H9 (cell line): ENCODE data around the gene NSUN2. TPM values are rescaled to one million over a fixed set of nuclear protein-coding genes. Genes with fewer than 3 reads are reported as not detected.

ENCODE experiments used
- DNase-seq: peaks from one replicate; pipeline ENCODE4 v3.0.0-alpha.2; 2017
- H2AFZ ChIP-seq: one replicate; pipeline ENCODE4 v1.6.1; 2013; ENCODE audit warnings: mild to moderate bottlenecking, low read length, control low read depth, moderate library complexity
- H2AK5ac ChIP-seq: 2 replicates; pipeline ENCODE4 v1.6.1; 2013; ENCODE audit warnings: low read length, control low read depth, mixed read lengths; ENCODE audit not compliant: insufficient read length
- H2BK120ac ChIP-seq: one replicate; pipeline ENCODE4 v1.6.1; 2013; ENCODE audit warnings: low read depth, mild to moderate bottlenecking, low read length, control low read depth, inconsistent platforms; ENCODE audit not compliant: poor library complexity, severe bottlenecking
- H2BK12ac ChIP-seq: 2 replicates; pipeline ENCODE4 v1.6.1; 2013; ENCODE audit warnings: low read length, control low read depth, mixed read lengths, low read depth; ENCODE audit not compliant: insufficient read length
- H2BK15ac ChIP-seq: 2 replicates; pipeline ENCODE4 v1.6.1; 2013; ENCODE audit warnings: low read depth, low read length, control low read depth
- H2BK20ac ChIP-seq: one replicate; pipeline ENCODE4 v1.6.1; 2013; ENCODE audit warnings: low read depth, mild to moderate bottlenecking, low read length, control low read depth, inconsistent platforms; ENCODE audit not compliant: poor library complexity, severe bottlenecking
- H2BK5ac ChIP-seq: 2 replicates; pipeline ENCODE4 v1.6.1; 2013; ENCODE audit warnings: low read length, control low read depth, mixed read lengths; ENCODE audit not compliant: insufficient read length
- H3K14ac ChIP-seq: 2 replicates; pipeline ENCODE4 v1.6.1; 2013; ENCODE audit warnings: low read length, control low read depth; ENCODE audit not compliant: insufficient read depth
- H3K18ac ChIP-seq: 2 replicates; pipeline ENCODE4 v1.6.1; 2013; ENCODE audit warnings: low read depth, mild to moderate bottlenecking, mixed read lengths, low read length, control low read depth; ENCODE audit not compliant: insufficient read length
- H3K23ac ChIP-seq: 2 replicates; pipeline ENCODE4 v1.6.1; 2013; ENCODE audit warnings: low read length, control low read depth, mixed read lengths, low read depth; ENCODE audit not compliant: insufficient read length
- H3K23me2 ChIP-seq: 2 replicates; pipeline ENCODE4 v1.6.1; 2013; ENCODE audit warnings: low read depth, mild to moderate bottlenecking, mixed read lengths, low read length, control low read depth; ENCODE audit not compliant: insufficient read length, poor library complexity, severe bottlenecking
- H3K27ac ChIP-seq: 2 replicates; pipeline ENCODE4 v1.5.1; 2013; ENCODE audit warnings: low read length, control low read depth, mixed read lengths, low read depth; ENCODE audit not compliant: insufficient read length
- H3K27me3 ChIP-seq: 2 replicates; pipeline ENCODE4 v1.6.1; 2013; ENCODE audit warnings: low read length, control low read depth, inconsistent platforms; ENCODE audit not compliant: insufficient read depth
- H3K4ac ChIP-seq: 2 replicates; pipeline ENCODE4 v1.6.1; 2013; ENCODE audit warnings: low read depth, mild to moderate bottlenecking, control low read depth, inconsistent platforms, low read length, moderate library complexity
- H3K4me1 ChIP-seq: 2 replicates; pipeline ENCODE4 v1.6.1; 2013; ENCODE audit warnings: low read length, control low read depth, inconsistent platforms; ENCODE audit not compliant: insufficient read depth
- H3K4me2 ChIP-seq: 2 replicates; pipeline ENCODE4 v1.6.1; 2013; ENCODE audit warnings: low read length, control low read depth, mixed read lengths; ENCODE audit not compliant: insufficient read length, insufficient read depth
- H3K56ac ChIP-seq: 2 replicates; pipeline ENCODE4 v1.6.1; 2013; ENCODE audit warnings: low read depth, mild to moderate bottlenecking, mixed read lengths, low read length, control low read depth; ENCODE audit not compliant: insufficient read length
- H3K79me1 ChIP-seq: 2 replicates; pipeline ENCODE4 v1.6.1; 2013; ENCODE audit warnings: low read depth, mild to moderate bottlenecking, moderate library complexity, low read length, control low read depth, inconsistent platforms; ENCODE audit not compliant: insufficient read depth, poor library complexity, severe bottlenecking
- H3K79me2 ChIP-seq: 2 replicates; pipeline ENCODE4 v1.6.1; 2013; ENCODE audit warnings: low read length, control low read depth, inconsistent platforms; ENCODE audit not compliant: insufficient read depth
- H3K9ac ChIP-seq: 2 replicates; pipeline ENCODE4 v1.6.1; 2013; ENCODE audit warnings: low read length, control low read depth, mixed read lengths; ENCODE audit not compliant: insufficient read length; ENCODE audit errors: extremely low read depth
- H3K9me3 ChIP-seq: one replicate; pipeline ENCODE4 v1.6.1; 2013; ENCODE audit warnings: low read depth, low read length, inconsistent platforms; ENCODE audit not compliant: control insufficient read depth
- H3T11ph ChIP-seq: one replicate; pipeline ENCODE4 v1.6.1; 2013; ENCODE audit warnings: mild to moderate bottlenecking, low read length, control low read depth, inconsistent platforms
- H4K20me1 ChIP-seq: one replicate; pipeline ENCODE4 v1.6.1; 2013; ENCODE audit not compliant: control insufficient read depth, insufficient read length, insufficient read depth
- H4K5ac ChIP-seq: 2 replicates; pipeline ENCODE4 v1.6.1; 2013; ENCODE audit warnings: low read depth, mild to moderate bottlenecking, mixed read lengths, low read length, control low read depth; ENCODE audit not compliant: insufficient read length
- H4K8ac ChIP-seq: replicated peaks from 2 replicates; pipeline ENCODE4 v1.6.1; 2013; ENCODE audit warnings: low read length, control low read depth, mixed read lengths, low read depth; ENCODE audit not compliant: insufficient read length
- H4K91ac ChIP-seq: 2 replicates; pipeline ENCODE4 v1.6.1; 2013; ENCODE audit warnings: low read depth, mild to moderate bottlenecking, moderate library complexity, mixed read lengths, low read length, control low read depth; ENCODE audit not compliant: insufficient read length
- H3K27ac Mint-ChIP-seq, 3 experiments: 2 replicates in 2 of 3; 3 replicates in 1 of 3; pipeline ENCODE4 v1.8.0; 2020 to 2021; ENCODE audit warnings: mixed read lengths in 3 of 3, mild to moderate bottlenecking in 1 of 3, moderate library complexity in 1 of 3
- H3K27me3 Mint-ChIP-seq: 2 replicates; pipeline ENCODE4 v1.8.0; 2021; ENCODE audit warnings: low read depth, mild to moderate bottlenecking, moderate library complexity, mixed read lengths
- H3K36me3 Mint-ChIP-seq, 3 experiments: 2 replicates in 2 of 3; 3 replicates in 1 of 3; pipeline ENCODE4 v1.8.0; 2020 to 2021; ENCODE audit warnings: low read depth in 3 of 3, mixed read lengths in 3 of 3; ENCODE audit not compliant: insufficient read depth in 1 of 3
- H3K4me1 Mint-ChIP-seq, 2 experiments: 2 replicates each; pipeline ENCODE4 v1.8.0; 2020; ENCODE audit warnings: mixed read lengths in 2 of 2
- H3K4me3 Mint-ChIP-seq, 2 experiments: 2 replicates in 1 of 2; 3 replicates in 1 of 2; pipeline ENCODE4 v1.8.0; 2020 to 2021; ENCODE audit warnings: mild to moderate bottlenecking in 2 of 2, mixed read lengths in 2 of 2, moderate library complexity in 1 of 2
- H3K9me3 Mint-ChIP-seq, 2 experiments: 2 replicates in 1 of 2; 3 replicates in 1 of 2; pipeline ENCODE4 v1.8.0; 2020; ENCODE audit warnings: mild to moderate bottlenecking in 2 of 2, mixed read lengths in 2 of 2, moderate library complexity in 1 of 2
- WGBS: extraction: QIAGEN DNeasy Blood & Tissue Kit; methylation state at CpG from one replicate; pipeline ENCODE4 v1.1.7; 2013; ENCODE audit warnings: missing lambda C conversion rate, low lambda C conversion rate, mixed read lengths; ENCODE audit not compliant: insufficient read length; ENCODE audit errors: extremely low coverage; 5-methylcytosine and 5-hydroxymethylcytosine counted together
- total RNA-seq: library from RNA; stranded (reverse); gene quantifications from 2 replicates; pipeline ENCODE4 v1.2.1, GENCODE V29; 2021
- TF ChIP-seq, protein P1 (sequence below): fragments of 200-600 bp; sonication (generic); conservative IDR thresholded peaks from 3 replicates; pipeline ENCODE4 v1.8.0; 2021; ENCODE audit warnings: antibody characterized with exemption, mild to moderate bottlenecking

Gene NSUN2
- total RNA-seq, 1 experiment from 2014 or later = 115 TPM

DNA sequence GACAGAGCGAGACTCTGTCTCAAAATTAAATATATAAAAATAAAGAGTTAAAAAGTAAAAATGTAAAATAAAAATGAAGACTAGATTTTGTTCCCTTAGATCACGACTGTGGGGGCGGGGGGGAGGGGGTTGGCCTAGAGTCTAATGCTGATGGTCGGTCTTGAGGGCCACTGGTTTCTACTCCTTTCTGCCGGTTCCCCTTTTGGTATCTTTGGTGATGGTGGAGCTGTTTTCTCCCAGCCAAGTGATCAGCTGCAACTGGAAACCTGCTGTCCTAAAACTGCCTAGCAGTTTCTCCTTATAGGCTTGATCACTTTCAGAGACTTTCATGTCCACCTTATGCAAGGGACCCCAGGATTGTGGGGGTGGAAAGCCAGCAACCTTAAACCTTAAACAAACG is 1.5 kb upstream of the NSUN2 start:
- no peaks in the 10 kb centered on the region for H3K9me3 ChIP-seq
- no peaks in the 10 kb centered on the region; the same call in 1 of the 2 replicates for H3K27me3 Mint-ChIP-seq
- no peak overlapping the region for H3K18ac ChIP-seq
- no peak overlapping the region for H2BK20ac ChIP-seq
- H4K5ac ChIP-seq = no peak overlapping the region
- H3K79me2 ChIP-seq = peaks cover 19% of the 10 kb centered on the region; the same call in 1 of the 2 replicates
- peaks cover 25 to 32% (median 27%) of the 10 kb centered on the region in 3 experiments; a peak in 6 of 7 replicates for H3K36me3 Mint-ChIP-seq
- H3K4me1 ChIP-seq = no peaks in the 10 kb centered on the region
- no peak overlapping the region for H3K23ac ChIP-seq
- H3K27me3 ChIP-seq = no peaks in the 10 kb centered on the region
- H3K14ac ChIP-seq = no peak overlapping the region
- no peak overlapping the region for H3T11ph ChIP-seq
- H3K9ac ChIP-seq = no peak overlapping the region
- no peak overlapping the region for H2BK12ac ChIP-seq
- H2BK5ac ChIP-seq = no peak overlapping the region
- H4K8ac ChIP-seq = no peak overlapping the region
- TF ChIP-seq, protein P1, sequence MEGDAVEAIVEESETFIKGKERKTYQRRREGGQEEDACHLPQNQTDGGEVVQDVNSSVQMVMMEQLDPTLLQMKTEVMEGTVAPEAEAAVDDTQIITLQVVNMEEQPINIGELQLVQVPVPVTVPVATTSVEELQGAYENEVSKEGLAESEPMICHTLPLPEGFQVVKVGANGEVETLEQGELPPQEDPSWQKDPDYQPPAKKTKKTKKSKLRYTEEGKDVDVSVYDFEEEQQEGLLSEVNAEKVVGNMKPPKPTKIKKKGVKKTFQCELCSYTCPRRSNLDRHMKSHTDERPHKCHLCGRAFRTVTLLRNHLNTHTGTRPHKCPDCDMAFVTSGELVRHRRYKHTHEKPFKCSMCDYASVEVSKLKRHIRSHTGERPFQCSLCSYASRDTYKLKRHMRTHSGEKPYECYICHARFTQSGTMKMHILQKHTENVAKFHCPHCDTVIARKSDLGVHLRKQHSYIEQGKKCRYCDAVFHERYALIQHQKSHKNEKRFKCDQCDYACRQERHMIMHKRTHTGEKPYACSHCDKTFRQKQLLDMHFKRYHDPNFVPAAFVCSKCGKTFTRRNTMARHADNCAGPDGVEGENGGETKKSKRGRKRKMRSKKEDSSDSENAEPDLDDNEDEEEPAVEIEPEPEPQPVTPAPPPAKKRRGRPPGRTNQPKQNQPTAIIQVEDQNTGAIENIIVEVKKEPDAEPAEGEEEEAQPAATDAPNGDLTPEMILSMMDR = no peak
- peak overlapping the region; percentile 96 for H3K4me2 ChIP-seq
- no peaks in the 10 kb centered on the region for H4K20me1 ChIP-seq
- no peak overlapping the region for H3K56ac ChIP-seq
- H2BK15ac ChIP-seq = no peak overlapping the region
- H3K27ac ChIP-seq = no peak overlapping the region
- H3K27ac Mint-ChIP-seq = no peak overlapping the region
- H3K4me3 Mint-ChIP-seq = peak overlapping the region; percentile 95 to 99
- no peaks in the 10 kb centered on the region for H3K9me3 Mint-ChIP-seq
- no peak overlapping the region for H3K4ac ChIP-seq
- no peaks in the 10 kb centered on the region for H3K79me1 ChIP-seq
- peaks cover 3% of the 10 kb centered on the region for H3K23me2 ChIP-seq
- H3K4me1 Mint-ChIP-seq = peaks cover 21 to 29% of the 10 kb centered on the region in 2 experiments
- no peak overlapping the region for H2AFZ ChIP-seq
- no CpG with 5 or more reads among the region's 6 CpGs for WGBS
- H2AK5ac ChIP-seq = no peak overlapping the region
- no peak overlapping the region for H4K91ac ChIP-seq
- no peak for DNase-seq
- no peak overlapping the region for H2BK120ac ChIP-seq
